OCI-LY7 (cell line): Measurements from ENCODE around the gene POLA2. TPM values are rescaled to one million over a fixed set of nuclear protein-coding genes. Genes with fewer than 3 reads are reported as not detected.
"Not testable (repeated sequence)": the region's sequence is repeated elsewhere in the genome, so short reads cannot be mapped to it uniquely, and the experiment has no call there.

ENCODE experiments used
- BruUV-seq: library from RNA; stranded (reverse); fragments of 400-500 nt; replicated peaks from 2 replicates; lab custom pipeline; 2021; lab: Mats Ljungman, UMichigan
- CTCF ChIA-PET: fragments of 300-600 bp; sonication (Branson Sonifier 250); formaldehyde crosslinking; loops from one replicate; lab custom pipeline; 2022; ENCODE audit warnings: antibody characterized with exemption; ENCODE audit not compliant: unreplicated experiment; lab: Charles Lee
- POLR2A ChIA-PET: fragments of 300-600 bp; sonication (Branson Sonifier 250); formaldehyde crosslinking; loops from one replicate; lab custom pipeline; 2022; ENCODE audit warnings: antibody characterized with exemption; lab: Charles Lee
- DNase-seq: peaks from one replicate; pipeline ENCODE4 v3.0.0-alpha.2; 2015; ENCODE audit warnings: low spot score
- H2AFZ ChIP-seq: fragments of 200-600 bp; sonication (generic), shearing (Covaris generic); 2 replicates; pipeline ENCODE4 v1.6.1; 2014; ENCODE audit warnings: mild to moderate bottlenecking, antibody characterized with exemption, low read length, moderate library complexity
- H3K27ac ChIP-seq: fragments of 200-600 bp; sonication (generic); 2 replicates; pipeline ENCODE4 v1.5.1; 2014; ENCODE audit warnings: mixed run types, low read depth, mild to moderate bottlenecking, moderate library complexity, low read length, inconsistent platforms; ENCODE audit not compliant: poor library complexity, severe bottlenecking
- H3K36me3 ChIP-seq: fragments of 200-600 bp; sonication (generic); 2 replicates; pipeline ENCODE4 v1.6.1; 2014; ENCODE audit warnings: mild to moderate bottlenecking, antibody characterized with exemption, low read length, moderate library complexity, mixed read lengths; ENCODE audit not compliant: insufficient read depth
- H3K4me1 ChIP-seq: fragments of 200-600 bp; sonication (generic); 2 replicates; pipeline ENCODE4 v1.5.1; 2014; ENCODE audit warnings: mild to moderate bottlenecking, low read length; ENCODE audit not compliant: insufficient read depth, poor library complexity, severe bottlenecking
- H3K4me2 ChIP-seq: fragments of 200-600 bp; sonication (generic); 2 replicates; pipeline ENCODE4 v1.6.1; 2014; ENCODE audit warnings: mild to moderate bottlenecking, low read length
- H3K4me3 ChIP-seq: fragments of 200-600 bp; sonication (generic); 2 replicates; pipeline ENCODE4 v1.5.1; 2014; ENCODE audit warnings: mild to moderate bottlenecking, low read depth, low read length; ENCODE audit not compliant: poor library complexity, severe bottlenecking
- H3K79me2 ChIP-seq: fragments of 200-600 bp; sonication (generic); 2 replicates; pipeline ENCODE4 v1.6.1; 2016; ENCODE audit warnings: low read depth, mild to moderate bottlenecking, low read length, moderate library complexity, mixed read lengths; ENCODE audit not compliant: insufficient read depth
- H3K9me2 ChIP-seq: fragments of 200-600 bp; sonication (generic); 2 replicates; pipeline ENCODE4 v1.6.1; 2016; ENCODE audit warnings: mild to moderate bottlenecking, low read length, mixed read lengths; ENCODE audit not compliant: insufficient read depth
- H3K9me3 ChIP-seq: fragments of 200-600 bp; sonication (generic); 2 replicates; pipeline ENCODE4 v1.6.1; 2014; ENCODE audit warnings: mild to moderate bottlenecking, mixed run types, low read length, mixed read lengths
- H4K20me1 ChIP-seq: fragments of 200-600 bp; sonication (generic); 2 replicates; pipeline ENCODE4 v1.6.1; 2014; ENCODE audit warnings: mild to moderate bottlenecking, antibody characterized with exemption, low read length, moderate library complexity, mixed read lengths; ENCODE audit not compliant: insufficient read depth
- EZH2phosphoT487 ChIP-seq: fragments of 200-600 bp; sonication (generic); IDR thresholded peaks from 2 replicates; pipeline ENCODE4 v1.6.1; 2018; ENCODE audit warnings: low read depth, borderline replicate concordance, mild to moderate bottlenecking, mixed run types, antibody characterized with exemption, low read length, moderate library complexity, mixed read lengths
- intact Hi-C: fragments of 100-400 bp; cut with micrococcal nuclease; formaldehyde crosslinking; loops from one replicate; pipeline ENCODE4 v1.10.0; 2022; ENCODE audit not compliant: unreplicated experiment
- total RNA-seq, 2 experiments: library from RNA; depleted of rRNA in 1 of 2; stranded (reverse); fragments of >200 nt in 1 of 2; shearing (Covaris generic) in 1 of 2; gene quantifications; 2 replicates each; pipeline ENCODE4 v1.2.3, GENCODE V29; 2014 to 2022
- TF ChIP-seq, protein P1 (sequence below): fragments of 200-600 bp; sonication (generic); conservative IDR thresholded peaks from 2 replicates; pipeline ENCODE4 v1.5.1; 2014; ENCODE audit warnings: mild to moderate bottlenecking, antibody characterized with exemption, low read length, moderate library complexity, mixed read lengths

Gene POLA2
- total RNA-seq, 2 experiments from 2014 or later, result 47.5 to 89.1 TPM

GRCh38 chr11:65236194-65237059 lies 25.3 kb upstream of the POLA2 start:
- no peak overlapping the region for H3K4me2 ChIP-seq
- ChIA-PET POLR2A (no interaction called here), CTCF (no interaction called here)
- H3K4me3 ChIP-seq, result no peak overlapping the region
- H3K4me1 ChIP-seq, result no peaks in the 10 kb centered on the region
- TF ChIP-seq EZH2phosphoT487, result no peak
- TF ChIP-seq, protein P1, sequence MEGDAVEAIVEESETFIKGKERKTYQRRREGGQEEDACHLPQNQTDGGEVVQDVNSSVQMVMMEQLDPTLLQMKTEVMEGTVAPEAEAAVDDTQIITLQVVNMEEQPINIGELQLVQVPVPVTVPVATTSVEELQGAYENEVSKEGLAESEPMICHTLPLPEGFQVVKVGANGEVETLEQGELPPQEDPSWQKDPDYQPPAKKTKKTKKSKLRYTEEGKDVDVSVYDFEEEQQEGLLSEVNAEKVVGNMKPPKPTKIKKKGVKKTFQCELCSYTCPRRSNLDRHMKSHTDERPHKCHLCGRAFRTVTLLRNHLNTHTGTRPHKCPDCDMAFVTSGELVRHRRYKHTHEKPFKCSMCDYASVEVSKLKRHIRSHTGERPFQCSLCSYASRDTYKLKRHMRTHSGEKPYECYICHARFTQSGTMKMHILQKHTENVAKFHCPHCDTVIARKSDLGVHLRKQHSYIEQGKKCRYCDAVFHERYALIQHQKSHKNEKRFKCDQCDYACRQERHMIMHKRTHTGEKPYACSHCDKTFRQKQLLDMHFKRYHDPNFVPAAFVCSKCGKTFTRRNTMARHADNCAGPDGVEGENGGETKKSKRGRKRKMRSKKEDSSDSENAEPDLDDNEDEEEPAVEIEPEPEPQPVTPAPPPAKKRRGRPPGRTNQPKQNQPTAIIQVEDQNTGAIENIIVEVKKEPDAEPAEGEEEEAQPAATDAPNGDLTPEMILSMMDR, result no peak
- intact Hi-C loops, result no loop called here
- H3K27ac ChIP-seq, result no peak overlapping the region
- BruUV-seq, result no TSS peak
- no peak overlapping the region for H2AFZ ChIP-seq
- no peaks in the 10 kb centered on the region for H3K9me2 ChIP-seq
- H4K20me1 ChIP-seq, result no peaks in the 10 kb centered on the region
- no peaks in the 10 kb centered on the region for H3K36me3 ChIP-seq
- DNase-seq, result no peak
- H3K9me3 ChIP-seq, result 0 out of 2 replicates have a peak, but pooled peaks cover under 1% of the 10 kb centered on the region
- no peaks in the 10 kb centered on the region for H3K79me2 ChIP-seq

DNA sequence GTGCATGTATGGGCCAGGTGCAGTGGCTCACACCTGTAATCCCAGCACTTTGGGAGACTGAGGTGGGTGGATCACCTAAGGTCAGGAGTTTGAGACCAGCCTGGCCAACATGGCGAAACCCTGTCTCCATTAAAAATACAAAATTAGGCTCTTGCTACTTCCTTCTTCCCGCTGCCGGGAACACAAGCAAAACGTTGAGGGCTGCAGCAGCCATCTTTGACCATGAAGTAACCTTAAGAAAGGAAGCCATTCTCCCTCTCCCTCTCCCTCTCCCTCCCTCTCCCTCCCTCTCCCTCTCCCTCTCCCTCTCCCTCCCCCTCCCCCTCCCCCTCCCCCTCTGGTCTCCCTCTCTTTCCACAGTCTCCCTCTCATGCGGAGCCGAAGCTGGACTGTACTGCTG lies 23.5 kb upstream of the POLA2 start:
- H3K4me3 ChIP-seq, H3K9me2 ChIP-seq, H3K27ac ChIP-seq, CTCF ChIA-PET, H3K4me2 ChIP-seq, DNase-seq, H3K36me3 ChIP-seq, H3K4me1 ChIP-seq, H2AFZ ChIP-seq, POLR2A ChIA-PET, H4K20me1 ChIP-seq, intact Hi-C loops, BruUV-seq, H3K79me2 ChIP-seq: not testable (repeated sequence)
- H3K9me3 ChIP-seq, result peaks cover 19% of the 10 kb centered on the region; the same call in 1 of the 2 replicates

- Histone ChIP-seq H3K79me2 (no peaks in the 10 kb centered on the region), H3K4me1 (no peaks in the 10 kb centered on the region), H3K36me3 (no peaks in the 10 kb centered on the region), H3K9me3 (peaks cover 19% of the 10 kb centered on the region; the same call in 1 of the 2 replicates), H4K20me1 (no peaks in the 10 kb centered on the region), H2AFZ (no peak overlapping the region), H3K27ac (no peak overlapping the region), H3K9me2 (no peaks in the 10 kb centered on the region), H3K4me3 (no peak overlapping the region), H3K4me2 (no peak overlapping the region)
- ChIA-PET POLR2A (no interaction called here), CTCF (no interaction called here)
- intact Hi-C loops, result no loop called here
- no peak for DNase-seq
- BruUV-seq, result no TSS peak
- TF ChIP-seq, protein P1, result no peak
- TF ChIP-seq EZH2phosphoT487, result no peak
Measured at GRCh38 chr11:65241134-65241533, 20.6 kb upstream of the POLA2 start.
